Neural crest cell (in vitro differentiated cells): Measurements from ENCODE around the gene TMEM108. TPM values are rescaled to one million over a fixed set of nuclear protein-coding genes. Genes with fewer than 3 reads are reported as not detected.
A peak's percentile ranks its signal among the peaks of the same experiment; 100 is the strongest.

Experiments used
- DNase-seq: peaks from one replicate; pipeline ENCODE4 v3.0.0; 2021; ENCODE audit warnings: low read depth, mixed read lengths, low spot score
- H3K27ac Mint-ChIP-seq: one replicate; pipeline ENCODE4 v1.8.0; 2021; ENCODE audit warnings: mild to moderate bottlenecking, mixed read lengths; ENCODE audit not compliant: unreplicated experiment
- H3K27me3 Mint-ChIP-seq: 2 replicates; pipeline ENCODE4 v1.8.0; 2021; ENCODE audit warnings: low read depth, mild to moderate bottlenecking, mixed read lengths
- H3K36me3 Mint-ChIP-seq: 2 replicates; pipeline ENCODE4 v1.8.0; 2021; ENCODE audit warnings: low read depth, mild to moderate bottlenecking, mixed read lengths
- H3K4me1 Mint-ChIP-seq: 2 replicates; pipeline ENCODE4 v1.8.0; 2021; ENCODE audit warnings: mixed read lengths
- H3K4me3 Mint-ChIP-seq: one replicate; pipeline ENCODE4 v1.8.0; 2021; ENCODE audit warnings: mild to moderate bottlenecking, mixed read lengths
- H3K9me3 Mint-ChIP-seq: 2 replicates; pipeline ENCODE4 v1.8.0; 2021; ENCODE audit warnings: mixed read lengths
- total RNA-seq: library from RNA; stranded (reverse); gene quantifications from 2 replicates; pipeline ENCODE4 v1.2.1, GENCODE V29; 2021
- TF ChIP-seq, protein P1 (sequence below): fragments of 200-600 bp; sonication (generic); conservative IDR thresholded peaks from 2 replicates; pipeline ENCODE4 v1.5.0; 2021; ENCODE audit warnings: antibody characterized with exemption, mild to moderate bottlenecking

The TMEM108 gene
- total RNA-seq, 1 donor from 2014 or later = 5.8 TPM

DNA sequence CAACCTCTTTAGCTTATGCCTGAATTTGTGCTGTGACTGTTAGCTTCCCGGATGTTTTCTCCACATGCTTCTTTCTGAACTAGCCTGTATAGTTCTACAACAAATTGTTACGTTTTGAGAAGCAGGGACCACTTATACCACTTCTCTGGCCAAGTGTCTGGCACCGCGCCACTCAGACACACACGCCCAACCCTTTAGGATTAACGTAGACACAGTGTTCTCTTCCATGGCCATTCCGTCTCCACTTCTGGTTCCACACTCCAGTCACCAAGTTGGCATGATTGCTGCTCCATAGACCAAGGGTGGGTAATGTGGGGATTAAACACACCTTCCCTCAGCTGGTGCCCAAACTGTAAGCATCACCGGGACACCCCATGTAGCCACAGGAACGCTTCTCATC is 755 bp upstream of the TMEM108 start:
- H3K4me3 Mint-ChIP-seq = peak overlapping the region; percentile 82
- TF ChIP-seq, protein P1, sequence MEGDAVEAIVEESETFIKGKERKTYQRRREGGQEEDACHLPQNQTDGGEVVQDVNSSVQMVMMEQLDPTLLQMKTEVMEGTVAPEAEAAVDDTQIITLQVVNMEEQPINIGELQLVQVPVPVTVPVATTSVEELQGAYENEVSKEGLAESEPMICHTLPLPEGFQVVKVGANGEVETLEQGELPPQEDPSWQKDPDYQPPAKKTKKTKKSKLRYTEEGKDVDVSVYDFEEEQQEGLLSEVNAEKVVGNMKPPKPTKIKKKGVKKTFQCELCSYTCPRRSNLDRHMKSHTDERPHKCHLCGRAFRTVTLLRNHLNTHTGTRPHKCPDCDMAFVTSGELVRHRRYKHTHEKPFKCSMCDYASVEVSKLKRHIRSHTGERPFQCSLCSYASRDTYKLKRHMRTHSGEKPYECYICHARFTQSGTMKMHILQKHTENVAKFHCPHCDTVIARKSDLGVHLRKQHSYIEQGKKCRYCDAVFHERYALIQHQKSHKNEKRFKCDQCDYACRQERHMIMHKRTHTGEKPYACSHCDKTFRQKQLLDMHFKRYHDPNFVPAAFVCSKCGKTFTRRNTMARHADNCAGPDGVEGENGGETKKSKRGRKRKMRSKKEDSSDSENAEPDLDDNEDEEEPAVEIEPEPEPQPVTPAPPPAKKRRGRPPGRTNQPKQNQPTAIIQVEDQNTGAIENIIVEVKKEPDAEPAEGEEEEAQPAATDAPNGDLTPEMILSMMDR = no peak
- no peaks in the 10 kb centered on the region for H3K9me3 Mint-ChIP-seq
- no peak for DNase-seq
- H3K36me3 Mint-ChIP-seq = no peaks in the 10 kb centered on the region
- H3K4me1 Mint-ChIP-seq = peaks cover 13% of the 10 kb centered on the region
- no peak overlapping the region for H3K27ac Mint-ChIP-seq
- H3K27me3 Mint-ChIP-seq = peaks cover 75% of the 10 kb centered on the region

DNA sequence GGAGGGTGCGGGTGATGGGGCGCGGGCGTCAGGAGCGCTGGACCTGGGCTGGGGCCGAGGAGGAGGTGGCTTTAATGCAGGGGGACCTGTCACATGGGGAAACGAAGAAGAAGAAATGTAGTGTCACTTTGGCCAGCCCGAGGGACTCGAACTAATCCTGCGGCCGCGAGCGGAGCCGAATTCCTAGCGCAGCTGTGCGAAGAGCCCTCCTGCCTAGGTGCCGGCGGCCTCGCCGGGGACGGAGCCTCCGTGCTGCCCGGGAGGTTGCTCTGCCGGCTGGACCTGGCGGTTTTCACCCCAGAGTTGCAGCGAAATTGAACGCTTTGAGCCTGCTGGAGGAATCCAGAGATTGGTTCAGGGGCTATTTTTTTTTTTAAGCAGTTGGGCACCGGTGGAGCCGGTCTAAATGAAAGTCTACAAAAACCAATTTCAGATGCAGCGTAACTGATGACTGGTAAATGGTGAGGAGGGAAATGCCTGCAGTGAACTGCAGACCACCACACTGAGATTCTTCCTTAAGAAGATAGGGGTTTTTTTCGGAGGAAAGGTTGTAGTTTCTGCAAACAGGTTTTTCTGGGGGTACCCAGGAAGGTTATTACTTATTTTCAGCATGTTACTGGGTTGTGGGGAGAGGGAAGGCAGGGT is 662 bp downstream of the TMEM108 start:
- Mint-ChIP-seq H3K4me1 (peaks cover 13% of the 10 kb centered on the region), H3K27me3 (peaks cover 69% of the 10 kb centered on the region), H3K4me3 (peak overlapping the region; percentile 73), H3K27ac (no peak overlapping the region), H3K9me3 (no peaks in the 10 kb centered on the region), H3K36me3 (no peaks in the 10 kb centered on the region)
- peak; percentile 24 for DNase-seq
- TF ChIP-seq, protein P1 = no peak

DNA sequence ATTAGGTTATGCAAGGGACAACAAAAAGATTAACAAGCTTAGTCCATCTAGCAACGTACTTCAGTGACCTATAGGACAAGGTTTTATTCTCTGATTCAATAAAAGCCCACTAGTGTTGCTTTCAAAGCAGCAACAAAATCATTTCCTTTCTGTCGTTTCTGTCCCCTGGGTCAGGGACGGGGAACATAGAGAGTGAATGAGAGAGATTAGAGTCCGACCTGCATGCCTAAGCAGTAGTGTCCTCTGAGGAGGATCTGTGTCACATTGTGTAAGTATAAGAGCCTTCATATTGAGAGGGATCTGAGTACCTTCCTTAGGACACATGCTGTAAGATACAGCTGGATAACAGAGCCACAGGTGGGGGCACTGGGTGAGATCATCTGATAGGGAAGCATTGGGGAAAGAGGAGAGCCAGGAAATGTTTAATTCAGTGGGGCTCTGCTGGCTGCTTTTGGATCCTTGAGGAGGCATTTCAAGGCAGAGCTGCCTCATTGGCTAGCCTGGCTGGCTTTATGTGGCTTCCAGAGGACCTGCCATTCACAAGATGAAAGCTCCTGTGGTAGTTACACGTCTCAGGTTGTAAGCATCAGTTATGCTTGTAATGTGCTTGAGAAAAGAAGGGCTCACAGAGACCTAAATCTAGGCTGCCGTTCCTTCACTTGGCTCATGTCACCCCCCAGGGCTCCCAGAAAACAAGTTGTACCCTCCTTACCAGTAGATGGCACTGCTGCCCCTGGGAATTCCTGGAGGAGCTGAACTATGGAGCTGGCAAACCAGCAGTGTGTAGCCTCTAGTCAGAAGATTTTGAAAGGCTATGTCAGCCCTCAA is 2.7 kb downstream of the TMEM108 start:
- TF ChIP-seq, protein P1 = peak; percentile 89
- no peaks in the 10 kb centered on the region for H3K36me3 Mint-ChIP-seq
- H3K27ac Mint-ChIP-seq = no peak overlapping the region
- no peaks in the 10 kb centered on the region for H3K9me3 Mint-ChIP-seq
- H3K4me1 Mint-ChIP-seq = peaks cover 13% of the 10 kb centered on the region
- H3K27me3 Mint-ChIP-seq = peaks cover 50% of the 10 kb centered on the region
- DNase-seq = peak; percentile 85
- peak overlapping the region; percentile 27 for H3K4me3 Mint-ChIP-seq

DNA sequence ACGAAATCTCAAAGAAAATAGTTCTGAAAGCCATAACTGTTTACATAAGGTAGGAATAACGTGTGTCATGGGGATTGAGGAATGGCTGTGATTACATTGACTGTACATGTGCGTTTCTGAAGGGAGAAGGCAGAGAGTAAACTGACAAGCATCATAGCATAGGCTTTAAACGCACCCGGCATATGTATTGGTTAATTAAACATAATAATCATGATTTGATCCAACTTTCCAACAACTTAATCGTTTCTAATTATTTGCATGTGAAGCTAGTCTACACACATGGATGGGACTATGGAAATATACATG is 3.3 kb downstream of the TMEM108 start:
- H3K27me3 Mint-ChIP-seq = peaks cover 45% of the 10 kb centered on the region
- H3K4me1 Mint-ChIP-seq = peaks cover 13% of the 10 kb centered on the region
- H3K4me3 Mint-ChIP-seq = no peak overlapping the region
- TF ChIP-seq, protein P1 = no peak
- no peaks in the 10 kb centered on the region for H3K36me3 Mint-ChIP-seq
- no peaks in the 10 kb centered on the region for H3K9me3 Mint-ChIP-seq
- H3K27ac Mint-ChIP-seq = no peak overlapping the region
- DNase-seq = no peak

DNA sequence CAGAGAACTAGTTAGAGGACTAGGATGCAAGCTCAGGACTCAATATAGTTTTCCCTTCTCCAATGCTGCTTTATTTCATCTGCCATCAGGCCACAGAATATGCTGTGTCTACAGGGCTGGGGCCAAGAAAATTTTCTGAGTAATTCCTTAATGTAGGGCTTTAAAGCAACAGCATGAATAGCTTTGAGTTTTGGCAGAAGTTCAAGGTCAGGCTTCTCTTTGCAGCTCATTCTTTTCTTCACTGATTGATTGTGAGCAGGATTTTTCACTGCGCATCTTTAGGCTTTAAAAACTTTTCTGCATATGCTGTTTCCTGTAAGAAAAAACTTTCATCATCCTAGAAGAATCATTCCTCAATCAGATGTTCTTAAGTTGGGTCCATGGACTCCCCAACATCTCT is 4.6 kb downstream of the TMEM108 start:
- Mint-ChIP-seq H3K9me3 (no peaks in the 10 kb centered on the region), H3K4me3 (no peak overlapping the region), H3K27me3 (peaks cover 33% of the 10 kb centered on the region), H3K4me1 (peaks cover 9% of the 10 kb centered on the region), H3K27ac (no peak overlapping the region), H3K36me3 (no peaks in the 10 kb centered on the region)
- no peak for DNase-seq
- TF ChIP-seq, protein P1 = no peak
